ENCODE results near the gene GPAM. TPM values are rescaled to one million over a fixed set of nuclear protein-coding genes. Genes with fewer than 3 reads are reported as not detected.

The GPAM gene
- total RNA-seq, 4 donors from 2014 or later, result 1.00 to 6.6 (median 5.8) TPM

DNA sequence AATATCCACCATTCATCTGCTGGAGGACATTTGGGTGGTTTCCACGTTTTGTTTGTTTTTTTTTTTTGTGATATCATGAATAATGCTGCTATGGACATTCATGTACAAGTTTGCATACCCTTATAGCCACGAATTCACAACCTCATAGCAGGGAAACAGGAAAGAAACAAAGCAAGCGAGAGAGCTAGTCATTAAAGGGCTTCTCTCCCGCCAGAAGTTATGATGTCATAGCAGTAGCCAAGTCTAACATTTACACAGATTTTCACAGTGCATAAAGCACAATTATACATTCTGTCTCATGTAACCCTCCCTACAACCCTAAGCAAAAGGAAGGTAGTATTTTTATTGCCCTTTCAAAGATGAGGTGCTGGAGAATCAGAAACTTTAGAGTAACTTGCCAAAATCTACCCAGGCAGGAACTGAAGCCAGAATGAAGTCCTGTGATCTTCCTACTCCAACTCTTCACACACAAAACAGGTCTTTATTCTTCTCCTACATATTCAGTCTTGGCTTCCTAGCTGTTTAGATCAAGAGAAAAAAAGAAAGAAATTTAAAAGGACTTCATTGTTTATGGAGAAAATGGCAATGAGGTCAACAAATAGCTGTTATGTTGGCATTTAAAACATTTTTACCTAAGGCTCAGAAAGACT, 33.9 kb upstream of the GPAM start:
- no peak for DNase-seq
- H3K27ac ChIP-seq, result no peak overlapping the region
- H3K4me3 ChIP-seq, result no peak overlapping the region
- no peaks in the 10 kb centered on the region for H3K36me3 ChIP-seq
- WGBS, 2 donors (ENCODE audit: low coverage in 1 of 2), result 22 to 25% methylated on average over 4 of the region's 4 CpGs
- H3K27me3 ChIP-seq, result no peaks in the 10 kb centered on the region
- intact Hi-C loops (cut with DNase I; ENCODE audit: low total_unique reads) (no loop called here), in situ Hi-C loops (cut with MboI; ENCODE audit: low pct_ligation_motif_present in 1 of 4, low pct_unique_long_range_greater_than_20kb in 1 of 4, low sequenced_read_pairs in 3 of 4) (no loop called here)
- H3K4me1 ChIP-seq, result no peaks in the 10 kb centered on the region
- H3K9me3 ChIP-seq, result peaks cover 4 to 6% of the 10 kb centered on the region in 2 donors
- TF ChIP-seq POLR2AphosphoS5 (IDR thresholded peaks at IDR 0.05) (no peak), POLR2A (IDR thresholded peaks at IDR 0.05) (no peak), EP300 (IDR thresholded peaks at IDR 0.05; ENCODE audit: low read depth) (no peak)
- TF ChIP-seq, protein P1, sequence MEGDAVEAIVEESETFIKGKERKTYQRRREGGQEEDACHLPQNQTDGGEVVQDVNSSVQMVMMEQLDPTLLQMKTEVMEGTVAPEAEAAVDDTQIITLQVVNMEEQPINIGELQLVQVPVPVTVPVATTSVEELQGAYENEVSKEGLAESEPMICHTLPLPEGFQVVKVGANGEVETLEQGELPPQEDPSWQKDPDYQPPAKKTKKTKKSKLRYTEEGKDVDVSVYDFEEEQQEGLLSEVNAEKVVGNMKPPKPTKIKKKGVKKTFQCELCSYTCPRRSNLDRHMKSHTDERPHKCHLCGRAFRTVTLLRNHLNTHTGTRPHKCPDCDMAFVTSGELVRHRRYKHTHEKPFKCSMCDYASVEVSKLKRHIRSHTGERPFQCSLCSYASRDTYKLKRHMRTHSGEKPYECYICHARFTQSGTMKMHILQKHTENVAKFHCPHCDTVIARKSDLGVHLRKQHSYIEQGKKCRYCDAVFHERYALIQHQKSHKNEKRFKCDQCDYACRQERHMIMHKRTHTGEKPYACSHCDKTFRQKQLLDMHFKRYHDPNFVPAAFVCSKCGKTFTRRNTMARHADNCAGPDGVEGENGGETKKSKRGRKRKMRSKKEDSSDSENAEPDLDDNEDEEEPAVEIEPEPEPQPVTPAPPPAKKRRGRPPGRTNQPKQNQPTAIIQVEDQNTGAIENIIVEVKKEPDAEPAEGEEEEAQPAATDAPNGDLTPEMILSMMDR (IDR thresholded peaks at IDR 0.05), result no peak

DNA sequence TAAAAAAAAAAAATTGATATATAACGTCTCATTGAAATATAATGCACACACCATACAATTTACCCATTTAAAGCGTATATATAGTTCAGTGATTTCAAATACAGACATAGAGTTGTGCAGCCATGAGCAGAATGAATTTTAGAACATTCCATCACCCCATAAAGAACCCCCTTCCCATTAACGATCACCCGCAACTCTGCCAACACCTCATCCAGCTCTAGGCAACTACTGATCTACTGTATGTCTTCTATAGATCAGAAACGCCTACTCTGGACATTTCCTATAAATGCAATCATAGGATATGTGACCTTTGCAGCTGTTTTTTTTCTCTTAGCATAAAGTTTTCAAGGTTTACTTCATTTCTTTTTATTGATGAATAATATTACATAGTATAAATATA, 33.4 kb upstream of the GPAM start:
- no peaks in the 10 kb centered on the region for H3K36me3 ChIP-seq
- no peak overlapping the region for H3K27ac ChIP-seq
- intact Hi-C loops (cut with DNase I; ENCODE audit: low total_unique reads) (no loop called here), in situ Hi-C loops (cut with MboI; ENCODE audit: low pct_ligation_motif_present in 1 of 4, low pct_unique_long_range_greater_than_20kb in 1 of 4, low sequenced_read_pairs in 3 of 4) (no loop called here)
- H3K9me3 ChIP-seq, result peaks cover 4 to 6% of the 10 kb centered on the region in 2 donors
- H3K4me3 ChIP-seq, result no peak overlapping the region
- 80 to 86% methylated on average over 5 of the region's 5 CpGs for WGBS, 2 donors (ENCODE audit: low coverage in 1 of 2)
- no peak for TF ChIP-seq EP300 (IDR thresholded peaks at IDR 0.05; ENCODE audit: low read depth)
- no peaks in the 10 kb centered on the region for H3K27me3 ChIP-seq
- no peak for DNase-seq
- no peaks in the 10 kb centered on the region for H3K4me1 ChIP-seq

DNA sequence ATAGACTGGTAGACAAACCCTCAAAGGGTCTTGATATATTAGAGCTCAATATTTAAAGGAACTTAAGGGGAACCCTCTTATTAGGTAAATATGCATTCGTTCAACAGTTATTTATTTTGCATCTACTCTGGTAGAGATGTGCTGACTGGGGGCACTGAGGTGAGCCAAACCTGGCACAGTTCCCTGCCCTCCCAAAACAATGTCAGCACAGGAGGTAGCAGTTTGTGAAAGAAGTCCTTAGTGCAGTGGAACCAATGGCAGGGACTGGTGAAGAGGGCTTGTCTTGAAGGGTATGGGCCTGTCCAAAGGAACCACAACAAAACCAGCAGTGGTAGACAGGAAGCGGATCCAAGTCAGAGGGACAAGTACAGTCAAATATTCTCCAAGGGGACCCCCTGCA, 32.6 kb upstream of the GPAM start:
- WGBS, 2 donors (ENCODE audit: low coverage in 1 of 2), result 79 to 89% methylated on average over 2 of the region's 2 CpGs
- H3K27me3 ChIP-seq, result no peaks in the 10 kb centered on the region
- H3K36me3 ChIP-seq, result no peaks in the 10 kb centered on the region
- H3K4me1 ChIP-seq, result no peaks in the 10 kb centered on the region
- no peak overlapping the region for H3K27ac ChIP-seq
- TF ChIP-seq POLR2A (IDR thresholded peaks at IDR 0.05) (no peak), POLR2AphosphoS5 (IDR thresholded peaks at IDR 0.05) (no peak), EP300 (IDR thresholded peaks at IDR 0.05; ENCODE audit: low read depth) (no peak)
- TF ChIP-seq, protein P1 (IDR thresholded peaks at IDR 0.05), result no peak
- H3K9me3 ChIP-seq, result peaks cover 4 to 6% of the 10 kb centered on the region in 2 donors
- no peak overlapping the region for H3K4me3 ChIP-seq
- intact Hi-C loops (cut with DNase I; ENCODE audit: low total_unique reads), result no loop called here
- in situ Hi-C loops (cut with MboI; ENCODE audit: low pct_ligation_motif_present in 1 of 4, low pct_unique_long_range_greater_than_20kb in 1 of 4, low sequenced_read_pairs in 3 of 4), result no loop called here
- no peak for DNase-seq

DNA sequence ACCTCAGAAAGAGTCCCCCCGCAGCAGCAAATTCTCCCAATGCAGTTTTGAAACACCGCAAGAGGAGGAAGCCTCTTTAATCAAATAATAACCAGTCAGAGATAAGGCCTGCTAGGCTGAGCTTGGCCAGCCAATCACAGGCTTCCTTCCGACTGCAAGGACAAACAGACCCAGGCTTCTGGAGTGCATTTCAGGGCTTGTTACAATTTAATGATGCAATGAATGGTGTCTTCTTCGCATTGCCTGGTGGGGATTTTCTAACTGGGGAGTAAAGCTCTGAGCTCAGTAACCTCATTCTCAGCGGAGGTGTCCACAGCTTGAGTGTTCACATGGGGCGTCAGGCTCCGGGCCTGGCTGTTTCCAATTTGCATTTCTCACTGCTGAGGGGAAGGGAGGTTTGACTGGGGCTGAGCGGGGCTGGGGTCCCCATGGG, 31.8 kb upstream of the GPAM start:
- Histone ChIP-seq H3K27me3 (no peaks in the 10 kb centered on the region), H3K4me1 (no peaks in the 10 kb centered on the region), H3K4me3 (no peak overlapping the region), H3K9me3 (peaks cover 3 to 4% of the 10 kb centered on the region in 2 donors), H3K36me3 (no peaks in the 10 kb centered on the region), H3K27ac (no peak overlapping the region)
- intact Hi-C loops (cut with DNase I; ENCODE audit: low total_unique reads) (no loop called here), in situ Hi-C loops (cut with MboI; ENCODE audit: low pct_ligation_motif_present in 1 of 4, low pct_unique_long_range_greater_than_20kb in 1 of 4, low sequenced_read_pairs in 3 of 4) (no loop called here)
- WGBS, 2 donors (ENCODE audit: low coverage in 1 of 2), result 60% methylated on average over 8 of the region's 8 CpGs; no CpG with 5 or more reads in 1 of the 2 donors
- no peak for DNase-seq
- TF ChIP-seq POLR2AphosphoS5 (IDR thresholded peaks at IDR 0.05) (no peak), POLR2A (IDR thresholded peaks at IDR 0.05) (no peak), EP300 (IDR thresholded peaks at IDR 0.05; ENCODE audit: low read depth) (no peak)
- TF ChIP-seq, protein P1 (IDR thresholded peaks at IDR 0.05), result no peak

Data from transverse colon (tissue), 4 donors.